DOHH2 (cell line): Measurements from ENCODE around the gene DGKB.

ENCODE experiments used
- H3F3A ChIP-seq: fragments of 200-600 bp; sonication (generic), shearing (Covaris generic); 2 replicates; pipeline ENCODE4 v1.6.0; 2016; ENCODE audit warnings: antibody characterized with exemption, mild to moderate bottlenecking; ENCODE audit not compliant: control insufficient read depth, insufficient read depth
- H3K27ac ChIP-seq: fragments of 200-600 bp; sonication (generic); 2 replicates; pipeline ENCODE4 v1.5.1; 2014; ENCODE audit warnings: low read depth, mild to moderate bottlenecking, low read length, moderate library complexity
- H3K27me3 ChIP-seq: fragments of 200-600 bp; sonication (generic); 2 replicates; pipeline ENCODE4 v1.6.1; 2014; ENCODE audit warnings: mild to moderate bottlenecking, low read length, mixed read lengths; ENCODE audit not compliant: control insufficient read depth
- H3K36me3 ChIP-seq: fragments of 200-600 bp; sonication (generic); 2 replicates; pipeline ENCODE4 v1.6.1; 2014; ENCODE audit warnings: mild to moderate bottlenecking, low read length, moderate library complexity, mixed read lengths; ENCODE audit not compliant: control insufficient read depth
- H3K4me1 ChIP-seq: fragments of 200-600 bp; sonication (generic); 2 replicates; pipeline ENCODE4 v1.6.1; 2014; ENCODE audit warnings: mild to moderate bottlenecking, low read length, mixed read lengths; ENCODE audit not compliant: control insufficient read depth
- H3K4me2 ChIP-seq: fragments of 200-600 bp; sonication (generic); 2 replicates; pipeline ENCODE4 v1.6.0; 2014; ENCODE audit warnings: mild to moderate bottlenecking, low read length, moderate library complexity
- H3K4me3 ChIP-seq: fragments of 200-600 bp; sonication (generic); 2 replicates; pipeline ENCODE4 v1.5.1; 2014; ENCODE audit warnings: mild to moderate bottlenecking, low read length, mixed read lengths
- H3K79me2 ChIP-seq: fragments of 200-600 bp; sonication (generic); 2 replicates; pipeline ENCODE4 v1.6.1; 2014; ENCODE audit warnings: mild to moderate bottlenecking, low read length, mixed read lengths; ENCODE audit not compliant: control insufficient read depth
- H3K9me2 ChIP-seq: fragments of 200-600 bp; sonication (generic); replicated peaks from 2 replicates; pipeline ENCODE4 v1.6.1; 2014; ENCODE audit warnings: mild to moderate bottlenecking, low read length, mixed read lengths; ENCODE audit not compliant: control insufficient read depth
- H3K9me3 ChIP-seq: fragments of 200-600 bp; sonication (generic); 2 replicates; pipeline ENCODE4 v1.6.1; 2014; ENCODE audit warnings: antibody characterized with exemption, low read length, mixed read lengths; ENCODE audit not compliant: control insufficient read depth, insufficient read depth
- H4K20me1 ChIP-seq: fragments of 200-600 bp; sonication (generic); 2 replicates; pipeline ENCODE4 v1.6.0; 2014; ENCODE audit warnings: low read depth, mild to moderate bottlenecking, antibody characterized with exemption, low read length, moderate library complexity; ENCODE audit not compliant: control insufficient read depth, insufficient read depth
- CTCF ChIP-seq: fragments of 200-600 bp; sonication (generic); IDR thresholded peaks from one replicate; pipeline ENCODE4 v1.5.1; 2014; ENCODE audit warnings: antibody characterized with exemption, mild to moderate bottlenecking, low read depth, low read length; ENCODE audit not compliant: poor library complexity, severe bottlenecking
- EZH2phosphoT487 ChIP-seq: fragments of 200-600 bp; sonication (generic); IDR thresholded peaks from 2 replicates; pipeline ENCODE4 v1.6.1; 2017; ENCODE audit warnings: borderline replicate concordance, mild to moderate bottlenecking, antibody characterized with exemption, low read length, moderate library complexity, mixed read lengths

The DGKB gene

GRCh38 chr7:14551310-14551709 is 351.2 kb downstream of the DGKB start:
- Histone ChIP-seq H4K20me1 (no peaks in the 10 kb centered on the region), H3K79me2 (no peaks in the 10 kb centered on the region), H3K27me3 (no peaks in the 10 kb centered on the region), H3K4me2 (no peak overlapping the region), H3K4me1 (no peaks in the 10 kb centered on the region), H3K9me2 (no peaks in the 10 kb centered on the region), H3K27ac (no peak overlapping the region), H3F3A (no peaks in the 10 kb centered on the region), H3K9me3 (no peaks in the 10 kb centered on the region), H3K36me3 (no peaks in the 10 kb centered on the region), H3K4me3 (no peak overlapping the region)
- TF ChIP-seq EZH2phosphoT487 (no peak), CTCF (no peak)

GRCh38 chr7:14542624-14543023 is 359.9 kb downstream of the DGKB start:
- no peak overlapping the region for H3K4me2 ChIP-seq
- no peak for TF ChIP-seq CTCF
- no peak for TF ChIP-seq EZH2phosphoT487
- H3K4me1 ChIP-seq: no peaks in the 10 kb centered on the region
- no peaks in the 10 kb centered on the region for H3F3A ChIP-seq
- no peaks in the 10 kb centered on the region for H3K9me2 ChIP-seq
- no peaks in the 10 kb centered on the region for H3K79me2 ChIP-seq
- H3K27me3 ChIP-seq: no peaks in the 10 kb centered on the region
- no peak overlapping the region for H3K27ac ChIP-seq
- H3K36me3 ChIP-seq: no peaks in the 10 kb centered on the region
- no peaks in the 10 kb centered on the region for H4K20me1 ChIP-seq
- no peaks in the 10 kb centered on the region for H3K9me3 ChIP-seq
- no peak overlapping the region for H3K4me3 ChIP-seq

- no peak for TF ChIP-seq CTCF
- no peak for TF ChIP-seq EZH2phosphoT487
Observed at GRCh38 chr7:14521183-14521582, 381.4 kb downstream of the DGKB start.

GRCh38 chr7:14510268-14510667 is 392.3 kb downstream of the DGKB start:
- H3K9me3 ChIP-seq: no peaks in the 10 kb centered on the region

More at GRCh38 chr7:14521183-14521582, 381.4 kb downstream of the DGKB start:
- no peaks in the 10 kb centered on the region for H3K9me3 ChIP-seq
- no peaks in the 10 kb centered on the region for H3K36me3 ChIP-seq
- H4K20me1 ChIP-seq: no peaks in the 10 kb centered on the region
- H3K9me2 ChIP-seq: no peaks in the 10 kb centered on the region
- H3K4me1 ChIP-seq: no peaks in the 10 kb centered on the region
- H3K4me3 ChIP-seq: no peak overlapping the region
- H3K4me2 ChIP-seq: no peak overlapping the region
- no peaks in the 10 kb centered on the region for H3K79me2 ChIP-seq
- H3F3A ChIP-seq: no peaks in the 10 kb centered on the region
- no peak overlapping the region for H3K27ac ChIP-seq
- H3K27me3 ChIP-seq: no peaks in the 10 kb centered on the region

More at GRCh38 chr7:14510268-14510667, 392.3 kb downstream of the DGKB start:
- Histone ChIP-seq H3F3A (no peaks in the 10 kb centered on the region), H3K4me1 (no peaks in the 10 kb centered on the region), H3K27me3 (no peaks in the 10 kb centered on the region), H3K9me2 (no peaks in the 10 kb centered on the region), H3K27ac (no peak overlapping the region), H3K36me3 (no peaks in the 10 kb centered on the region), H3K4me2 (no peak overlapping the region), H4K20me1 (no peaks in the 10 kb centered on the region), H3K79me2 (no peaks in the 10 kb centered on the region), H3K4me3 (no peak overlapping the region)
- TF ChIP-seq CTCF (no peak), EZH2phosphoT487 (no peak)
